Measurements from ENCODE around the gene PDAP1.
"Not testable (repeated sequence)": the region's sequence is repeated elsewhere in the genome, so short reads cannot be mapped to it uniquely, and the experiment has no call there.

The PDAP1 gene, protein sequence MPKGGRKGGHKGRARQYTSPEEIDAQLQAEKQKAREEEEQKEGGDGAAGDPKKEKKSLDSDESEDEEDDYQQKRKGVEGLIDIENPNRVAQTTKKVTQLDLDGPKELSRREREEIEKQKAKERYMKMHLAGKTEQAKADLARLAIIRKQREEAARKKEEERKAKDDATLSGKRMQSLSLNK

DNA sequence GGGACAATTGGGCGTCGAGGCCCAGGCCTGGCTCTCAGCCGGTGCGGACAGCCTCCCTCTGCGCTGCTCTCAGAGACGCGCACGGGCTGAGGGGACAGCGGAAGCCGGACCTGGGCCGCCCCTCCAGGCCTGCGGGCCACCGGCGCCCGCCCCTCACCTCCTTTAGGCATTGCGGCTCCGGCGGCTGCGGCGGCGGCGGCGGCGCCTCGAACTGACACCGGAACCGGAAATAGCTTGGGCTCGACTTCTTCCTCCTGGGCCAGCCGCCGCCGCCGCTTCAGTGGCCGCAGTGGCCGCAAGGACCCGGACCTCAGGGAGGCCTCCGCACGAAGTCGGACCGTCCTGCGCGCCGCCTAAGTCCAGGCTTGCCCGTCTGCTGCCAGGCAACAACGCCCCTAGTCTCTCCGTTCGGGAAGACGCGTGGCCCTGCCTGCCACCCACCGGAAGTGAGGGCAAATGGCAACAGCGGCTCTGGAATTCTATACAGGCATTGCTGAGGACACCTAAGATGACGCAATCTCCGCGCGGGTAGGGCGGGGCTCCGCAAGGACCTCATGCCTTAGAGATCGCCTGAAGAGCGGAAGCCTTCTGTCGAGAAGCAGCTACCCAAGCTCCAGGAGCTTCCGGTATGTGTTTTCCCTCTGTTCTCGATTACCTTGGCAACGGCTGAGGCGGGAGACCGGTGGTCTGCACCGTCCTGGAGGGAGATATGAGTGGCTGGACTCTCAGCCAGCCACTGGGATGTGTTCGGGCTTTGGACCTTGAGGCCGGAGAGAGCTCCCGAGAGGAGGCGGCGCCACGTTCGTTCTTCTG, at the start of gene PDAP1, which contains the start of gene BUD31:
Gene PDAP1 (minus strand): TSS at position 219 of the 813 bp plus-strand sequence. CDS start 49 bp downstream, at position 170.
Gene BUD31 (plus strand): TSS at position 591 of the 813 bp plus-strand sequence. CDS start 2,124 bp downstream, outside the sequence.
- DNase-seq (ENCODE audit: low read depth) = peak; percentile 80

DNA sequence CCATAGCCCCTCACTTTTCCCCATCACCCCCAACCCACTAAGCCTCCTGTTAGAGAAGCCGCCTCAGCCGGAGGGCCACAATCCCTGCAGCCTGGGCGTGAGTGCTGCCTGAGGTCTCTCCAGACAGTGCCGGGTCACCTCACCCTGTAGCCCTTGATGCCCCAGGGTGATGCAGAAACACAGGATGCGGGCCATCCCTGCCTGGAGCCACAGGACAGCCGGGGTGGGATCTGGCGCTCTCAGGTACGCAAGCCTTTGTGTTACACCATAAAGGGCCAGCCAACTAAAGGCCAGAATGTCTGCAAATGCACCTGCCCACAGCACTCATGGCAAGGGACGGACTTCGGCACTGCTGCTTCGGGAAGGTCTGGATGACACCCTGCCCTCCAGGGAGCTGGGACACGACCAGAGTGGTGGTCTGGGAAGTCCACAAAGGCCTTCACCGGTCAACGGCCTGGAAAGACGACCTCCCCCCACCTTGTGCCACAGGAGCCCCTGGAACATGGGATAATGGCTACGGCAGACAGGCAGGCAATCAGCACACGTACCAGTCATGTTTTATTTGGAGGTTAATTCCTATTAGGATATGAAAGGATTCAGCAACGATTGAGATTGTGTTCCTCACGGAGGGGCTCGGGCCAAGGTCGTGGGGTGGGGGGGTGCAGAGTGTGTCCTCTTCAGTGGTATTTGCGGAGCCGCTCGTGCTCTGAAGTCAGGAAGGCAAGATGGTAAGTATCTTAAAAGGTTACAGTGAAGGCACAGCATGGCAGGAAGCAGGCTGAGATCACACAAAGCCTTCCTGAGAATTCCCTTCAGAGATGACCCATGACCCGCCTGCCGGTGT, 49.5 kb upstream of the PDAP1 start:
- no peak for DNase-seq (ENCODE audit: low read depth)

DNA sequence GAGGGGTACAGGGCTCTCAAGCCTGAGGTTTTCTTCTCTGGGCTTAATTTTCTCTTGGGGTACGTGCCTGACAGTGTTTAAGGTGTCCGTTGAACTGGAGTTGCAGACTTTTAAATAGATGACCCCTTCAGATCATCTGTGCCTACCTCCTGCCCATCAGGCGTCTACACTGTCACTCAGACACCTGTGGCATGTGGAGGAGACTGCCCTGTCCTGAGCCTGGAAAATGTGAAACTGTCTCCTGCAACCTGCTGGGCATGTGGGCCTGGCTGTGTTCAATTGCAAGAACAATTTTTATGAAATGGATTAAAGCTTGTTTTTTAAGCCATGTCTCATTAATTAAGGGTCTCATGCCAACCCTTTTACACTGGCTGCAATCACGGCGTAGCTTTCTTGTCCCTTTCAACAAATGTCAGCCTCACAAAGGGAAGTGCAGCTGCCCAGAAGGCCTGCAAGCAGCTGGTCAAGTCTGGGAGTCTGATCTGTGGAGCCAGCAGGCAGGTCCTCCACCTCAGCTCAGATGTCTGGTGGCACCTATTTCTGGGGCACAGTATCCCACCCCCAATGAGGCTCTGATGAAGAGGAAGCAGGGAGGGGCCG, 48.8 kb upstream of the PDAP1 start:
- DNase-seq (ENCODE audit: low read depth) = no peak

DNA sequence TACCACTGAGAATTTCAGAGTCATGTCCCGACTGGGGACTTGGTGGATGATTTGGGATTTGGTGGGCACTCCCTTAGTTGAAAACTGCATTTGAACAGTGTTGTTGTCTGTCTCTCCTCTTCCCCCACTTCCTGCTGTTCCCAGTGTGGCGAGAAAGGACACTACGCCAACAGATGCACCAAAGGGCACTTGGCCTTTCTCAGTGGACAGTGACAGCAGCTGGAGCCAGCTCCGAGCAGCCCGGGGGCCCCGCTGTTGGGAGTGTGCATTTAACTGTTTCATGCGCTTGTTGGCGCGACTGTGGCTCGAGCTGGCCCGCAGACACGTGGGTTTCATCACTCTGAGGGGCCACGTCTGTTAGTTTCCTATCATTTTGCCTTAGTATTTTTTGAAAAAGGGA, 47.9 kb upstream of the PDAP1 start:
- no peak for DNase-seq (ENCODE audit: low read depth)

DNA sequence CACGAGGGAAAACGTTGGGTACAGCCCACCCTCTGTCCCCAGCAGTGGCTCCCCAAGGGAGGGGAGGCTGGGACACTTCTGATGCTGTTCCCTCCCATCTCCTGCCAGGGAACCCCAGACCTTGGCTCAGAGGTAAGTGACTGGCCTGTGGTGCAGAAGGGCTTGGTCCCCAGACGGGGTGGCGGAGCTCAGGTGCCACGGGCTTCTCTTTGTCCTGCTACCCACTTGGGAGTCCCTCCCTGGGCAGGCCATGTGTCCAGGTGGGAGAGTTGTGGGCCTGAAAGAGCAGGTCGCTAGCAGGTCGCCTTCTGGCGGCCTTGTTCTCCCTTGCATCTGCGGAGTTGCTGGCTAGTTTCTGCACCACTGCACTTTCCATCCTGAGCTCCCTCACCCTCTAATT, 47.5 kb upstream of the PDAP1 start:
- no peak for DNase-seq (ENCODE audit: low read depth)

DNA sequence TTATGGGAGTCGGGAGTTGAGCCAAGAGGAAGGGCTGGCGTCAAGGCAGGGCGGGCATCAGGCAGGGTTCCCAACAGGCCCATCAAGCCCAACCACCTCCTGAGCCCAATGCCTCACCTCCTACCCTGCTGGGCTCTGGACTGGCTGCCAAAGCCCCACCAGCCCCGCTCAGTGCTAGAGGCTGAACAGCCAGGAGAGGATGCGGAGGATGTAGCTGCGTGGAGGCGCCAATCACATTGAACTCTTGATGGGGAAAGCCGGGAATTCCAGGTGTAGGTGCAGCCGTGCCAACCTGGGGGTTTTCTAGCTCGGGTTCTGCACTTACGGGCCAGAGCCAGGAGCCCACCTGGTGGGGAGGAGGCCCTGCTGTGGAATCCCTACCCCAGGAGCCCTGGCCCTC, 44.7 kb upstream of the PDAP1 start:
- DNase-seq (ENCODE audit: low read depth) = no peak

DNA sequence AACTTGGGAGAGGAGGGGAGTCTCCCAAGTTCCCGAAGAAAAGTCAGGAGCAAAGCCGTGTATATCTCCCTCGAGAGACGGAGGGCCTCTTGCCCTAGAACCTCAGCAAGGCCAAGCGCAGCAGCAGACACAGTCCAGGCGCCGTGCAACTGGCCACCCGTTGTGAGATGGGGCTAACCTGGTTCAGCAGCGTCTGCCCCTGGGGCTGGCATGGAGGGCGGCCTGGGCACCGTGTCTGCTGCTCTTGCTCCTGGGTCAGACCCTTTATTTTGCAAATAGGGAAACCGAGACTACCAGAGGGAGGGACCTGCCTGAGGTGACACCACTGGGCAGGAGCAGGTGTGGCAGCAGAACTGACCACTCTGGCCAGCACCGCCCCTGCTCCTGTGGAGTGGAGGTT, 44.1 kb upstream of the PDAP1 start:
- no peak for DNase-seq (ENCODE audit: low read depth)

DNA sequence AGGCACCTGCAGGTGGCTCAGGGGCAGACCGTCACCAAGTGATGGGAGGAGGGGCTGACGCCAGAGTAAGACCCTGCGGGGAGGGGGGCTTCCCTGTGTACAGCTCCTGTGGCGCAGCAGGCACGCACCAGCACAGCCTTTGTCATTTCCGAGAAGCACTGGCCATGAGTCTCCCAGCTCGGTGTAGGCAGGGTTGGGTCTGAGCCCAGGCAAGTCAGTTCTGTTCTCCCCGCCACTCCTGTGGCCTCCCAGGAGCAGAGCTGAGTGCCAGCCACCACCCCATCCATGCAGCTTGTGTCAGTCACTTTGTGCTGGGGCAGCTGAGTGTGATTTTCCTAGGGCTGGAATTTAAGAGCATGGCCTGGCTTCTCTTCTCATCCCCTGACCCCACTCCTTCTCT, 43.5 kb upstream of the PDAP1 start:
- no peak for DNase-seq (ENCODE audit: low read depth)

DNA sequence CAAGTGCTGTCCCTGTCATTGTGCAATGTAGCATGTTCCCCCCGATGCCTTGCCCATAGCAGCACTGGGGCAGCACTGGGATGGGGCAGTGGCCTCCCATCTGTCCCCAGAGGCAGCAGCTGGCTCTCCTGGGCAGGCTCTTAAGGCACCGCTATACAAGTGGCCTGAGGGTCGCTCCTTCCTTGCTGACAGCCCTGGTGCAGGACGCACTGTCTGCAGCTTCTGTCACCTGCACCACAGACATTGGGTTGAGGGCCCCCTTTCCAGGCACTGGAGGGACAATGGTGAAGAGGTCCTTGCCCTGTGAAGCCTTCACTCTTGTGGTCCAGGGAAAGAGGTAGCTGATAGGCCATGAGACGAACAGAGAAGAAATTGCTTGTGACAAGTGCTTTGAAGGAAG, 40.9 kb upstream of the PDAP1 start:
- DNase-seq (ENCODE audit: low read depth) = no peak

DNA sequence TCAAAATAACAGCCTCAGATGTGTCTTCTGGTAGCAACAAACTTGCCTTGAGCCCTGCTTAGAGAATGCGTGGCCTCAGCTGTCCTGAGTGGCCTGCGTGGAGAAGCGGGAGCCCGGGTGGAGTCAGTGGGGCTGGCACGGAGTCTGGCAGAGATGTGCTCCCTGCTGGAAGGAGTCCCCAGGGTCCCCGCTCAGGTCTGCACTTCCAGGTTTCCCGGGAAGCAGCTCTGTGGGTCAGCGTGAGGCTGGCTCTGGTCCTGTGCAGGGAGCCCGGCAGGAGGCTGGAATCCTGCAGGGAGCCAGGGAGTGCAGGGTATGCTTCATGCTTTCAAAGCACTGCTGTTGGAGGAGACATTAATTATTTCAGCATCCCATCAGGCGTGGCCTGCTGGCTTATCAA, 40.5 kb upstream of the PDAP1 start:
- no peak for DNase-seq (ENCODE audit: low read depth)

DNA sequence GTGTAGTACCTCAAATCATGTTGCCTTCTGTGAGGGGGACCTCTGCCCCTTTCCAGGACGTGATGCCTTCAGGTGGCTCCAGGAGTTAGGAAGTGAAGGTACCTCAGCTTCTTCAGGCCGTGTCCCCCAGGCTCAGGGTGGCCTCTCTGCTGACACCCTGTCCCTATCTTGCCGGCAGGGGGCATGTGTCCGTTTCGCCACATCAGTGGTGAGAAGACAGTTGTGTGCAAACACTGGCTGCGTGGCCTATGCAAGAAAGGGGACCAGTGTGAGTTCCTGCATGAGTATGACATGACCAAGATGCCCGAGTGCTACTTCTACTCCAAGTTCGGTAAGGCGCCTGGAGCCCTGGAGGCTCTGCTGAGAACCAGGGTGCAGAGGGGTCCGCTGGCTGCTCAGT, 39.5 kb upstream of the PDAP1 start:
- no peak for DNase-seq (ENCODE audit: low read depth)

DNA sequence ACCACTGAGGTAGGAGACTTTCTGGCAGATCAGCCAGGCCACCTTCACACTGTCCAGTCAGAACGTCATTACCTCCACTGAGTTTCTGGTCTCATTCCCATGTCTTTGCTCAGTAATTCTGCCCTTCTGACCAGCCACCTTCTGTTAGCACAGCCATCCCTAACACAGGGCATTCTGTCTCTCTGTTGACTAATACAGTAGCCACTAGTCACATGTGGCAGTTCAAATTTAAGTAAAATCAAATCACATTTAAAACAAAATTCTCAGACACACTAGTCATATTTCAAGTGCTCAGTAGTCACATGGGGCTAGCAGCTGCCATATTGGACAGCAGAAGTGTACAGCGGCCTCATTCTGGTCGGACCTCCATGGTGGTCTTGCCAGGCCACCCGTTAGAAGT, 37.7 kb upstream of the PDAP1 start:
- no peak for DNase-seq (ENCODE audit: low read depth)

DNA sequence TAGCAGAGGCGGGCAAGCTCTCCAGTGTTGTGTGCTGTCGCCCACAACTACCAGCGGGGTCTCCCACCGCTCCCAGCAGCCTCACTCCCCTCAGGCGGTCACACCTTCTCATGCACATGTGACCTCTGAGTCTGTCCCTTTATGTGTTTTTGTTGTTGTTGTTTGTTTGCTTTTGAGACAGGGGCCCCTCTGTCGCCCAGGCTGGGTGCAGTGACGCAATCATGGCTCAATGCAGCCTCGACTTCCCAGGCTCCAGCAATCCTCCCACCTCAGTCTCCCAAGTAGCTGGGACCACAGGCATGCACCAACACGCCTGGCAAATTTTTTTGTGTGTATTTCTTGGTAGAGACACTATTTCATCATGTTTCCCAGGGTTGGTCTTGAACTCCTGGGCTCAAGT, 31.8 kb upstream of the PDAP1 start:
- DNase-seq (ENCODE audit: low read depth) = no peak

DNA sequence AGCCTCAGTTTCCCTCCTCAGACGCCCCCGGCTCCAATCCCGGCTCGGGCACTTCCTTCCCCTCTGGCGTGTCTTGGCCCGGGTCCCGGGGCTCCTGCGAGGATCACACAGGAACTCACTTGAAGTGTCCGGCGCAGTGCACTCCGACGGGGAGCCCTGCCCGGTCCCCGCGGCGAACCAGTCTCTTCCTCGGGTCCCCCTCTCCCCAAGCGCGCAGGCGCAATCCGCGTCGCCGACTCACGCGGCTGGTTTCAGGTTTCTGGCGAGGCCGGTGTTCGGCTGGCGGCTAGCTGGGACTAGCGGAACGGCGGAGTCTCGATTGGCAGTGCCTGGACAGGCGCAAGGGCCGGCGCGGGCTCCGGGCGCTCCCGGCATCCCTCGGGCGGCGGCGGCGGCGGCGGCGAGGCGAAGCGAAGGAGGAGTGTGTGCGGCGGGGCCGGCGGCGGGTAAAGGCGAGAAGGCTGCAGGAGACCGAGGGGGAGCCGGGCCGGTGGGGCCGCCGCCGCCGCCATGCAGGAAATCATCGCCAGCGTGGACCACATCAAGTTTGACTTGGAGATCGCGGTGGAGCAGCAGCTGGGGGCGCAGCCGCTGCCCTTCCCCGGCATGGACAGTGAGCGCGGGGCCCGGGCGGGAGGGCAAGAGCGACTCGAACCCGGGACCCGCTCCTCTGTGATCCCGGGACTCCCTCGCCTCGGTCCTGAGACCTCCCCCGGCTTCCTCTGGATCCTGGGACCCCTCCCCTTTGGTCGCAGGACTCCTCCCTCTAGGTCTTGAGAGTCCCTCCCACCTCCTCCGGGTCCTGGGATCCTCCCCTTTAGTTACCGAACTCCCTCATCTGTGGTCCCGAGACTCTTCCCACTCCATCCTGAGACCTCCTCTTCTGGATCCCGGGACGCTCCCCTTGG, 30.4 kb upstream of the PDAP1 start, which contains the start of the genes CPSF4 and PTCD1:
Gene CPSF4 (plus strand): TSS at position 371 of the 908 bp plus-strand sequence. CDS start 140 bp downstream, at position 511.
Gene PTCD1 (minus strand): TSS at position 226 of the 908 bp plus-strand sequence. CDS start 3,556 bp downstream, outside the sequence.
- DNase-seq (ENCODE audit: low read depth) = peak; percentile 73

DNA sequence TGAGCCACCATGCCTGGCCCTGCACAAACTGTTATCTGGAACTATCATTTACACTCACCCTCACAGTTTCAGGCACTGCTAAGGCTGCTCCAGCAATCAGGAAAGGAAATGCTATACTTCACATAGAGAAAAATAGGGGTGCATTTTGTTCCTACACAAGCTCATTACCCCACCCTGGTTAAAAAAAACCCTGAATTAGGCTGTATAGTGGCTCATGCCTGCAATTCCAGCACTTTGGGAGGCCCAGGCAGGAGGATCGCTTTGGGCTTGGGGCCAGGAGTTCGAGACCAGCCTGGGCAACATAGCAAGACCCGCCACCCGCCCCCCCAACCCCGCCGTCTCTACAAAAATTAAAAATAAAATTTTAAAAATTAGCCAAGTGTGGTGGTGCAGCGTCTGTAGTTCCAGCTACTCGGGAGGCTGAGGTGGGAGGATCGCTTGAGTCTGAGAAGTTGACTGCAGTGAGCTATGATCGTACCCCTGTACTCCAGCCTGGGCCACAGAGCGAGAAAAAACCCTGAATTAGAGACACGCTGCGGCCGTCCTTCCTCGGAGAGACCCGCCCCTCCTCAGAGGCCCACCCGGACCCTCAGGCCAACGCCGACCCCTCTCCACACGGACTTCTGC, 29.7 kb upstream of the PDAP1 start:
- no peak for DNase-seq (ENCODE audit: low read depth)

DNA sequence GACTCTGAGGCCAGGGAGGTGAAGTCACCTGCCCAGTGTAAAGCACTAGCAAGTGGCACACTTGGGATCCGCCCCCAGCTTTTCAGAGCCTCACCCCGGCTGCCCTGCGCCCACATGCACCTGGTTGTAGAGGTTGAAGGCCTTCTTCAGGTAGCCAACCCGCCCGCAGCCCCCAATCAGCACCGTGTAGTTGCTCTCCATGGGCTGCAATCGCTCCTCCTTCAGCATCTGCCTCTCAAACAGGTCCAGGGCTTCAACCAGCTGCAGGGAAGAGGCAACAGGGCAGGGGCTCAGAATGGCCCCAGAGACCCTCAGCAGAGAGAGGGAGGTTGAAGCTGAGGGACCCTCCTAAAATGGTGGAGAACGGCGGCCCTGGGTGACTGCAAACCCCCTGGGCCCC, 24.8 kb upstream of the PDAP1 start:
- no peak for DNase-seq (ENCODE audit: low read depth)

DNA sequence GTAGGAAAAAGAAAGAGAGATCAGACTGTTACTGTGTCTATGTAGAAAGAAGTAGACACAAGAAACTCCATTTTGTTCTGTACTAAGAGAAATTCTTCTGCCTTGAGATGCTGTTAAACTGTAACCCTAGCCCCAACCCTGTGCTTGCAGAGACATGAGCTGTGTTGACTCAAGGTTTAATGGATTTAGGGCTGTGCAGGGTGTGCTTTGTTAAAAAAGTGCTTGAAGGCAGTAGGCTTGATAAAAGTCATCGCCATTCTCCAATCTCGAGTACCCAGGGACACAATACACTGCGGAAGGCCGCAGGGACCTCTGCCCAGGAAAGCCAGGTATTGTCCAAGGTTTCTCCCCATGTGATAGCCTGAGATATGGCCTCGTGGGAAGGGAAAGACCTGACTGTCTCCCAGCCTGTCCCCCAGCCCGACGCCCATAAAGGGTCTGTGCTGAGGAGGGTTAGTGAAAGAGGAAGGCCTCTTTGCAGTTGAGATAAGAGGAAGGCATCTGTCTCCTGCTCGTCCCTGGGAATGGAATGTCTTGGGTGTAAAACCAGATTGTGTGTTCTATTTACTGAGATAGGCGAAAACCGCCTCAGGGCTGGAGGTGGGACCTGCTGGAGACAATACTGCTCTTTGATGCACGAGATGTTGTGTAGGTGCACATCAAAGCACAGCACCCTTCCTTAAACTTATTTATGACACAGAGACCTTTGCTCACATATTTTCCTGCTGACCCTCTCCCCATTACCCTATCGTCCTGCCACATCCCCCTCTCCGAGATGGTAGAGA, 23.6 kb upstream of the PDAP1 start:
- not testable (repeated sequence) for DNase-seq (ENCODE audit: low read depth)

DNA sequence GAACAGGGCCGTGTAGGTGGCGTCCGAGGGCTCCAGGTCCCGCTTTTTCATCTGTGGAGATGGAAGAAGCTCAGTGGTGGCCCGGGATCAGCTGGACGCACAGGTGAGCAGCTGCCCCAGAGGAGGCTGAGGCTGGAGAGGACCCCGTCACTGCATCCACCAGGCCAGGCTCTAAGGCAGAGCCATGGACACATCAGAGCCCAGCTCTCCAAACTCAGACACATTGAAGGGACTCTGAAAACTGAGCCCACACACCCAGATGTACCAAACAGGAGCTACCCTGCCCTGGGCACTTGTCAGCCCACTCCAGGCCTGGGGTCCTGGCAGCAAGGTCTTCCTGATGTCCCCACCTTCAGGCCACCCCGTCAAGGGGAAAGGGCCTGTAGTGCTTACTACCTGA, 21.4 kb upstream of the PDAP1 start:
- no peak for DNase-seq (ENCODE audit: low read depth)

DNA sequence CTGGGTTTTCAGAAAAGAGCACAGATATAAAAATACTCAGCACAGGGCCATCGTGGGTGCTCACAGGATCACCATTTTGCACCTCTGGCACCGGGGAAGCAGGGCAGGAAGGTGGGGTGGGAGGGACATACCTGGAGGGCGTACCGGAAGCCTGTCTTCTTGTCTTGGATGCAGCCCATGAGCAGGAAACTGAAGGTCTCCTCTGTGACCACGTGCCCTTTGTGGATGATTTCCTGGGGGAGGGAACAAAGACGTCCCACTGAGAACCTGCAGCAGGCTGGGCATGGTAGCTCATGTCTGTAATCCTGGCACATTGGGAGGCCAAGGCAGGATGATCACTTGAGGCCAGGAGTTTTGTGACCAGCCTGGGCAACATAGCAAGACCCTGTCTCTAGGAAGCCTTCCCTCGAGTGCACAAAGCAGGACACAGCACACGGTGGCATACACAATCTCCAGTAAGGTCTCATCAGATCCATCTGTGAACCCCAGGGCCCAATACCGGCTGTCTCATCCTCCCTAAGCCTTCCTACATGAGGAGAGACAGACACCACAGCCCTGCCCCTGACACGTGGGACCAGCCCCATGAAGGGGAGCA, 20.7 kb upstream of the PDAP1 start:
- no peak for DNase-seq (ENCODE audit: low read depth)

Data from non-pigmented ciliary epithelial cell (primary cell).